GM21529 (cell line): ENCODE measurements around the gene PIK3C2G.
"Not testable (repeated sequence)": the region's sequence is repeated elsewhere in the genome, so short reads cannot be mapped to it uniquely, and the experiment has no call there.

Experiments used
- ATAC-seq: cut with Tn5 transposase; IDR thresholded peaks from one replicate; pipeline ENCODE4 v1.9.1; 2021; ENCODE audit not compliant: unreplicated experiment

Gene PIK3C2G

DNA sequence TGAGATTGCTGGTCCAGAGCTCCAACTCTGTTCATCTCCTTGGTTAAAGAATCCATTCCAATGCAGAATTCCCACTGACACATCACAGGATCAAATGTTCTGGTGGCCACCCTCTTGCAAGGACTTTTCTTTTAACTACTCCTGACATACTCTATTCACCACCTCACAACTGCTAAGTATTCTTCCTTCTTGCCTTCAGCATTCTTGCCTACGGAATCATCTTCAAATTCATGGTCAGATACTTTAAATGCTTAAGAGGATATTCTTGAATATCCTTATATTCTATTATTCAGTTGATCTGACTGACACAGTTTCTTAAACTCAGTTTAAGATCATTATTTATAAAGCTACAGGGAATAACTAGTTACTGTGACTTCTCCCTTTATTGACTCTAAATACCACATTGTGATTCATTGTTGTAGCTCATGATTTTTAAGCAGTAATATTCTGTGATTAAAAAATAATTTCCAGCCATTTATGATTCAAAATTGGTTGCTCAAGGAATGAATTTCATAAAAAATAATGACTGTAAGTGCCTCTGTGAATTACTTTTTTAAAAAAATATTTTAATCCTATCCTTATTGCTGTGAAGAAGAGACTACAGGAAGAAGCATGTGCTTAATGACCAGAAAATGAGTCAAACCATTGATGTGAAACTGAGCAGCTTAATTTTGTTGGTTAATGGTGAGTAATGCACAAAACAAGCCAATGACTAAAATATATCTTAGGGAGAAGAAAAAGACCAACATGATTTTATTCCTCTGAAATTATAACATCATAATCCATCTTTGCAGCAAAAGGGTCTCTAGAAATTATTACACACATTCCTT, 207.1 kb downstream of the PIK3C2G start:
- no peak for ATAC-seq

DNA sequence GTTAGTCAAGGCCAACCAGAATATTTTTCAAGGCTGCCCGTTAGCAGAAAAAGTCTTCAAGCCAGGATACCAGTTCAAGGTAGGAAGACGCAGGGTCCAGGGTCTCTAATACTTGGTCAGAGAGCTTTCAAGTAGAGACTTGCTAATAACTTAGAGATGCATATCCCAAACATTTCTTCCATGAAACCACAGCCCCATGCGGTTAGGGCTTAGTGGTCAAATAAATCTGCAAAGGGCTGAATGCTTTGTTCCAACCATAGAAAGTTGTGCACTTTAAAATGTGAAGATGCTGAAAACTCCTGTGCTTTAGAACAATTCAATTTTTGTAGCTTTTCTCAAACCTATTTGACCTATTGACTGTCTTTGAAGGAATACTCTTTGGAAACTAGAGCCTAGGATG, 208.9 kb downstream of the PIK3C2G start:
- ATAC-seq, result no peak

DNA sequence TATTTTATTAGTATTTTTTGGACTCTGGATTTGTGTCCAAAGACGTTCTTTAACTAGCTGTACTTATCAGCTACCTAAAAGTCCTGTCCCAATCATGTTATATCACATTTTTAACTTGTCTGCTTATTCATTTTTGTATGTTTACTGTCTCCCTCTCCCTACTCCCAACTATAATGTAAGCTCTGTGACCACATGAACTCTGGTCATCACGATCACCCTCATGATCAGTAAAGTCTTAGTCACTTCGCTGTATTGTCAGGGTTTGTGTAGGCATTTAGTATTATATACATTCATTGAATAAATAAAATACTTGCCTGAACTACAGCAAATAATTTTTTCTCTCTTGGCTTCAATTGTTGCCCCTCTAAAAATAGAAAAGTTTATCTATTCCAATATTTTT, 211.0 kb downstream of the PIK3C2G start:
- ATAC-seq, result no peak

DNA sequence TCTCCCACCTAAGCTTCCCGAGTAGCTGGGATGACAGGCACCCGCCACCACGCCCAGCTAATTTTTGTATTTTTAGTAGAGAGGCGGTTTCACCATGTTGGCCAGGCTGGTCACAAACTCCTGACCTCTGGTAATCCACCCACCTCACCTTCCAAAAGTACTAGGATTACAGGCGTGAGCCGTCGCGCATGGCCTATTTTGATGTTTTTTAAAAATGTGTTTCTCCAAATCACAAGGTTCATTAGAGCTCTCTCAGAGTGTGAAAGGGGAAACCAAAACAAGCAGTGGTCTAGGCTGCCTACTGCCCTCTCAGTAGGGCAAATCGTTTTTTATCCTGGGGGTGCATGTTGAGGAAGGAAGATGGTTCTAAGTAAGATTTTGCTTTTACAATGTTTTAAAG, 211.5 kb downstream of the PIK3C2G start:
- no peak for ATAC-seq

DNA sequence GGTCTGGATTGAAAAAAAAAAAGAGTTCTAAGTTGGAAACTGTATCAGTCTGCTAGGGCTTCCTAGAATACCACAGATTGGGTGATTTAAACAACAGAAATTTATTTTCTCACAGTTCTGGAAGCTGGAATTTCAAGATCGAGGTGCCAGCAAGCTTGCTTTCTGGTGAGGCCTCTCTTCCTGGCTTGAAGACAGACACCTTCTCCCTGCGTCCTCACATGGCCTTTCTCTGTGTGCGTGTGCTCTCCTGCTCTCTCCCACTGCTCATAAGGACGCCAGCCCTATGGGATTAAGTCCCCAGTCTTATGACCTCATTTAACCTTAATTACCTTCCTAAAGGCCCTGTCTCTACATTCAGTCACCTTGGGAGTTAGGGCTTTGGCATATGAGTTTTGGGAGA, 215.5 kb downstream of the PIK3C2G start:
- ATAC-seq, result no peak

DNA sequence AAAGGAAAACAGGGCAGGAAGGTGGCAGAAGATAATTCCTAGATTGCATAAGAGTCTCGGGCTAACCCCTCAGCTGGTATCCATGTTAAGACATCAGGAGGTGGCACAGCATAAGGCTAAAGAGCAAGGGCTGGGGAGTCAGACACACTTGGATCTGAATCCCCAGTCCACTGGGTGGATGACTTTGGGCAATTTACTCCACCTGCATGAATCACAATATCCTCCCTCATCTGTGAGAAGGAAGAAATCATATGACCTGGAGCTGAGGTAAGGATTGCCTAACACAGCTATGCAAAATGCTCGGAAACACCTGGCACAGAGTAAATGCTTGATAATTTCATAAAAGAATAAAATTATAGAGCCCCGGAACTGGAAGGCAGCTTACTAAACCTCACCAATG, 217.9 kb downstream of the PIK3C2G start:
- ATAC-seq, result no peak

DNA sequence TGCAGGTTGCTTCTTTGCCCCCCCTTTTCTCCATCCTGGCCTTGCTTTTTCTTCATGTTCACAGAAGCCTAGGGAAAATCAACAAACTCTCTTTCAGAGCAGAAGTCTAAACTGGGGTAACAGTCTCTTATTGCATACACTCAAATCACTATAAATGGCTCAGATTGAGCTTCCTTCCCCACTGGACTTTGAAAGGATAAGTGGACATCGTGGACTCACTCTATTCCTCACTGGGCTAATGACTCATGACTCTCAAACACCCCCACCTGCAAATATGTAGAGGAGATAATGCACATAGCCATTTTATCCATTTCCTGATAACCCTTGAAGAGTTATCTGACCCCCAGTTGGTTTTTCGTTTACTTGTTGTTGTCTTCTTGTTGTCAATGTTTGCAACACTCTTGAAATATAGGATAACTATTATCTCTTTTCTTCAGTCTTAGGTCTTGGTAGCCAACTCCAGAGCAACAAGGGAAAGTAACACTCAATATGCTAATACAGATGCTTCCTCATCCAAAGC, 221.3 kb downstream of the PIK3C2G start:
- ATAC-seq, result no peak

DNA sequence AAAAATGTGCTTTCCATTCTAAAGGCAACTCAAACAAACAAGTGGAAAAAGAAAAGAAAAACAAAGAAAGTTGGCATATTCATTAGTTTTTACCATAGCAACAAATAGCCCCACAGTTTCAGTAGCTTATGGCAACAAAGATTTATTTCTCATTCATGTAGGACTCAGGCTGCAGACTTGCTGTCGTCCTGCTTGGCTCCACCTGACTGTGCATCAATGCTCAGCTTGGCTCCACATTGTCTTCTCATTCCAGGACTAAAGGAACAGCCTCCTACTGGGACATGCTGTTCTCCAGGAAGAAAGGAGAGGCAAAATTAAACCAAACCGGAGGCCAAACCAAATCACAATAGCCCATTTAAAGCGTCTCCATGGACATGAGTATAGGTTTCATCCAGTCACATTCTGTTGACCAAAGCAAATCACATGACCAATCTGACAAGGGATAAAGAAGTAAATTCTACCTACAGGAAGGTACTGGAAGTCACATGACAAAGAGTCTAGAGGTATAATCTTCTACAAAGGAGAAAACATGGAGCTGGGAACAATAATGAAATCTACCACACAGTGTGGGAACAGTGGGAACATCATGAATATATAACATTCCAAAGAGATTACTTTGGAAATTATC, 222.5 kb downstream of the PIK3C2G start:
- no peak for ATAC-seq

DNA sequence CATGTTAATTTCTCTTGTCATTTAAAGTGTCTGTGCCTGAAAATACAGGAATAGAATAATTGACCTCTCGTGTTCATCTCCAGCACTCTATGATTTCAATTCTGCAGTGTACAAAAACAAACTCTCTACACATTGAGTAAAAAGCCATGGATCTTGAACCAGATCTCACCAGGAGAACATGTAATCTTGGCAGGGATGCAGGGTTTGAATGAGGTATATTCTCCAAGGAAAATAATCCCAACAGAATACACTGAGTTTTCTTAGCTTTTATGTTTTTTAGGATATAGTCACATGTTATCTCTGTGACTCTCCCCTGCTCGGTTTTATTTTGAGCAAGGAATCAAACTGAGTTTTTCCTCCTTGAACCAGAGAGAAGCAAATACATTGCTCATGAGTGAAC, 224.7 kb downstream of the PIK3C2G start:
- ATAC-seq, result no peak

DNA sequence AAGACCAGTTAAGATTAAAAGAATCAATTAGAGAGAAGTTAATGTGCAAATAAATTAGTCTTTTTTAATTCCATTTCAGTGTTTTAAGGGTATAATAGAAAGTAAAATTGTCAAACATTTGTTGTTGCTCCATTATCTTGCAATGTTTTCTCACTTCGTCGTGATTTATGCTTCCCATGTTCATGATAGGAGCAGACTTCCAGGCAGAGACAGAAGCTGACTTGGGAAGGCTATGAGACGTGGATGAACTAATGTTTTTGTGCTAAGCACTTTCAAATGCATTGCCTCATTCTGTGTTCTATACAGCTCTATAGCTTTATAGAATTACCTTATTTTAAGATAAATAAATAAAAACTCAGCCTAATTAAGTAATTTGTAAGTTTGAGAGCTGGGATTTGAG, 226.2 kb downstream of the PIK3C2G start:
- ATAC-seq, result no peak

DNA sequence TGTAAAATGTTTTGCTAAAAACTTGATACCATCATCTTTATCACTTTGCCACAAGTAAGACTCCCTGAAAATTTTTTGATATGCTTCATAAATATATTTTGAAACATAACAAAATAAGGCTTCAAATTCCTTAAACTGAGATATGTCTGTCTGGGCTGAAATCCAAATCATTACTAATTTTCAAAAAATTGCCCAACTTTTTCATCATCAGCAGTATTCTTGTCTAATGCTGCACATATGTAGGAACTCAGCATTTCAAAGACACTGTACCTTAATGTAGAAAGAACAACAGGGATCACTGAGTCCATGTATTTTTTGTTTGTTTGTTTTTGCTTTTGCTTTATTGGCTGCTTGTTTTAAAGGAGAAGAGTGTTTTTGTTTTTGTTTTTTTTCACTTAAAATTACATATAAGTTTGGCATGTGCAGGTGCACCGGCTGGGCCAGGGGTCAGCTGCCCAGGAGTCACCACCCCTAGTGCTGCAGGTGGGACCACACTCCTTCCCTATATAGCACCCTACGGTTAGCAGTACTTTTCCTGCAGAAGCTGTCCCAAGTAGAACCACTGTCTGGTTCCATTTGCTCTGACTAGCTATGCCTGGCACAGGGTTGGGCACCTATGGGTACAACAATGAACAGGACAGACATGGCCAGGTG, 231.2 kb downstream of the PIK3C2G start:
- ATAC-seq, result no peak

DNA sequence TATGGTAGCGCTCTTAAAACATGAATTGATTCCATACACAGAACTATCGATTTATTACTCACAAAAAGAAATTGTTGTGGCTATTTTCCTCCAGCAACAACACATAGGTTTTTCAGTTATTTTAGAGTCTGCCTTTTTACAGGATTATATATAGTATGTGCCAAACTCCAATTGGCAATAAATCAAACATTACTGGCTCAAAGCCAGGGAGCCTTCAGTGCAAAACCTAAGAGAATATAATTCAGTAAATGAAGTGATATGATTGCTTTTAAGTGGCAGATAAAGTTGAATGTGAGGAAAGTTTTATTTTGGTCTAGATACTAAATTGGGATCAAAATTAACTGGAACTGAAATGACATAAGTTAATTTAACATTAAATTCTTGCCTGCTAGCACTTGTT, 234.8 kb downstream of the PIK3C2G start:
- no peak for ATAC-seq

DNA sequence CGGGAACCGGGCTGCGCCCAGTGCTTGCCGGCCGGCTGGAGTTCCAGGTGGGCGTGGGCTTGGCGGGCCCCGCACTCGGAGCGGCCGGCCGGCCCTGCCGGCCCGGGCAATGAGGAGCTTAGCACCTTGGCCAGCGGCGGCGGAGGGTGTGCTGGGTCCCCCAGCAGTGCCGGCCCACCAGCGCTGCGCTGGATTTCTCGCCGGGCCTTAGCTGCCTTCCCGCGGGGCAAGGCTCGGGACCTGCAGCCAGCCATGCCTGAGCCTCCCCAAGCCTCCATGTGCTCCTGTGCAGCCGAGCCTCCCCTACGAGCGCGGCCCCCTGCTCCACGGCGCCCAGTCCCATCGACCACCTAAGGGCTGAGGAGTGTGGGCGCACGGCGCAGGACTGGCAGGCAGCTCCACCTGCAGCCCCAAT, 238.8 kb downstream of the PIK3C2G start:
- ATAC-seq, result not testable (repeated sequence)

DNA sequence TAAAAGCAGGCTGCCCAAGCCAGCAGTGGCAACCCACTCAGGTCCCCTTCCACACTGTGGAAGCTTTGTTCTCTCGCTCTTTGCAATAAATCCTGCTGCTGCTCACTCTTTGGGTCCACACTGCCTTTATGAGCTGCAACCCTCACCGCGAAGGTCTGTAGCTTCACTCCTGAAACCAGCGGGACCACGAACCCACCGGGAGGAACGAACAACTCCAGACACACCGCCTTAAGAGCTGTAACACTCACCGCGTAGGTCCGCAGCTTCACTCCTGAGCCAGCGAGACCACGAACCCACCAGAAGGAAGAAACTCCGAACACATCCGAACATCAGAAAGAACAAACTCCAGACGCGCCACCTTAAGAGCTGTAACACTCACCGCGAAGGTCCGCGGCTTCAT, 239.4 kb downstream of the PIK3C2G start:
- ATAC-seq, result not testable (repeated sequence)

DNA sequence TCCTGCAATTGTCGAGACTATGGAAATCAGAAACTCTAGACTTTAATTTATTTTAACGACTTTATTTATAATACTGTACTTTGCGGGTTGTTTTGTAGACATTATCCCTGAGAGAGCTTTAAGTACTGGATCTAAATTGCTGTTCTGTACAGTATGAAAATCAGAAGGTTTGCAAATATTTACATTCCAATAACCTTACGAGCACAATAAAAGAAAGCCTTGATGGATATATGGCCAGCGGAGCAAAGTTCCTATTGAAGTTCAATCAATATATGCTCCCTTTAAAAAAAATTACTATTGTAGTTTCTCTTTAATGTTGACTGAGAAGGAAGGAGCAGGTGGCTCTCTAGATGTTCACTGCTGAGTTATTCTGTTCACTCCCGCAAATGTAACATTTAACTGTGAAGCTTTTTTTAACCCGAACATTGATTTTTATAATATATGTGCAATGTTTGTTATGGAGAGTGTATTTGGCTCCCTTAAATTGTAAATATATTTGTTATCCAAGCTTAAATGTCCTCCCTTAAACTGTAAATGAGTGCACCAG, 241.2 kb downstream of the PIK3C2G start:
- ATAC-seq, result no peak

DNA sequence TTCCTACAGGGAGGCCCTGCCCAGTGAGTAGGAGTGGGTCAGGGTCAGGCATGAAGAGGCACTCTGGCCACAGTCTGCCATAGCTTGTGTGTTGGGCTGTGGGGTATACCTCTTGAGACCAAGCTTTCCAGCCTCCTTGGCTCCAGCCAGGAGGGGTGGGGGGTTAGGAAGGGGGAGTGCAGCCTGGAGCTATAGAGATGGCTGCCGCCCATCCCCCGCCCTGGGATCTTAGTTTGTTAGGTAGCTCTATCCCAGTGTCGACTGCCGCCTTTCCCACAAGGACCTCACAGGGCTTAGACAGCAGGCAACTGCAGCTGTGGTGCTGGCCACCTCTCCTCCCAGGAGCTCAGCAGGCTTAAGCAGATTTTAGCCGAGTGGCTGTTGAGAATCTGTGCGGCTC, 260.1 kb downstream of the PIK3C2G start:
- no peak for ATAC-seq

DNA sequence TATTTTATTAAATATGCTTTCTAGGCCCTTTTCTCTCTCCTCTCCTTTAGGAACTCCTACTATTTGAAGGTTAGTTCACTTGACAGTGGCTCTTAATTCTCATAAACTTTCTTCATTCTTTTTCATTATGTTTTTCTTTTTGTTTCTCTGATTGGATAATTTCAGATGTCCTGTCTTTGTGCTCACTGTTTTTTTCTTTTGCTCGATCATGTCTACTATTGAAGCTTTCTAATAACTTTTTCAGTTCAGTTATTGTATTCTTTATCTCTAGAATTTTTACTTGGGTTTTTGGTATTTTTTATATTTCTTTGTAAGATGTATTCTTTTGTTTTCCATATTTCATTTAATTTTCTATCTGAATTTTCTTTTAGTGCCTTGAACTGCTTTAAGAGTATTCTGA, 261.5 kb downstream of the PIK3C2G start:
- no peak for ATAC-seq

DNA sequence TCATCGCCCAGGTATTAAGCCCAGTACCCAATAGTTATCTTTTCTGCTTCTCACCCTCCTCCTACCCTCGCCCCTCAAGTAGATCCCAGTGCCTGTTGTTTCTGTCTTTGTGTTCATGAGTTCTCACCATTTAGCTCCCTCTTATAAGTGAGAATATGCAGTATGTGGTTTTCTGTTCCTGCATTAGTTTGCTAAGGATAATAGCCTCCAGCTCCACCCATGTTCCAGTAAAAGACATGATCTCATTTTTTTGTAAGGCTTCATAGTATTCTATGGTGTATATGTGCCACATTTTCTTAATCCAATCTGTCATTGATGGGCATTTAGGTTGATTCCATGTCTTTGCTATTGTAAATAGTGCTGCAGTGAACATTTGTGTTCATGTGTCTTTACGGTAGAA, 281.2 kb downstream of the PIK3C2G start:
- not testable (repeated sequence) for ATAC-seq

DNA sequence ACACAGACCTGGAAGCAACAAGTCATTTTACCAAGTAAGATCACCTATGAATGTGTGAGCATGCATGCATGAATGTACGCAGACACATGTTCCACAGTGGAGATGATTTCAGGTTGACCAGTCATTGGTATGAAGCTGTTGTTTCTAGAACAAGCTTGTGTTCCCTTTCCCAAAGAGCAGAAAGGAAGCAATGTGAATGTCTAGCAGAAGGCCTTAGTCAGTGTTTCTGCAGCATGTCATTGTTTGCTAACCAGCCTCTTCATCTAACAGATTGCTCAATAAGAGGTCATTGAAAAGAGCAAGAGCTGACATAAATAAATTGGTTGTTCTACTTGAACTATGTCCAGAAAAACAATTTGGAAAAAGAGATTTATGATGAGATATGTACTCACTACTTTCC, 285.1 kb downstream of the PIK3C2G start:
- ATAC-seq, result no peak

DNA sequence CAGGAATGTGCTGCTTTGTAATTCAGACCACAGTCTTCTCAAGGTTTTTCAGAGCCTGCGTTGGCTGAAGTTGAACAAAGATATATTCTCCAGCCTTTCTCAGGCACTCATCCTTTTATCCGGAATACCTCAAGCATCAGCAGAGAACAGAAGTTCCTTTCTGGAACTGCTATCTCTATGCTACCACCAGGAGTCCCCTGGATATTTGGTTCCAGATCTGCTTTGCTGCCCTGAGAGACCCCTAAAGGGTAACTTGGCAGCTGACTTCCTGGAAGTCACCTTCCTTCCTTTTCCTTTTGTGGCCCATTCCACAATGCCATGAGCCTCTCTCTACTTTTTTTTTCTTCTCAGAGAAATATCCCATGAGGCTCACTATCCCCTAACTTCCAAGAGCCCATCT, 288.3 kb downstream of the PIK3C2G start:
- ATAC-seq, result no peak

DNA sequence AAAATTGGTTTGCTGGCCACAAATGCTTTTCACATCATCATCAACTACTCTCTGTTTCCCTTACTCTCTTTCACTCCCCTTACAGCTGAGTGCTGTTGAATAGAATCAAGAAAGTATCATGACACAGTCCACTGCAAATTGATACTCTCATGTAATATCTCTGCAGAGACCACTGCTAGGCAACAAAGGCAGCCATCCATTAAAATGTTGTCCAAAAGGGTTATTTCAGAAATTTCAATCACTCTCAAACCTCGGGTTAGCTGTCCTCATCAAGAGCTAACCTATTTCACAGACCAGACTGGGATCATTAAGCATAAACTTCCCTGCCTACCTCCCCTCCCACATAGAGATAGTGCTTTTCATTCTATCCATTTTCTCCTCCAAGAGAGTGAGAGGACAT, 289.8 kb downstream of the PIK3C2G start:
- no peak for ATAC-seq

DNA sequence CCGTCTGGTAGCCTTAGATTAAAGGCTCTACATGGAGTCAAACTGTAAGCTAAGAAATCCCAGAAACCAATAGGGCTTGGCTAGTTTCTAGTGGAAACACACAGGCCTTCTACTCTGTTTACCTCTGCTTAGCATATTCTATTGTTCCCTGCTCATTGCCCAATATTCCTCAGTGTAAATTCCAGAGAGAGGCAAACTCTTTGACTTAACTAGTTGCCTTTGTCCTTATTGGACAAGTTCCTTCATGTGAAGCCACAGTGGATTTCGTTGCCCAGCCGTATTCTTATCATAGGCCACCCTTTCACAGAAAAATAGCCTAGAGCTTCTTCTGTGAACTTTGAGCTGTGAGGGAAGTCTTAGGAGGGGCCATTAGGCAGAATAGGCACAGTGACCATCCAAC, 290.4 kb downstream of the PIK3C2G start:
- no peak for ATAC-seq
